GM23338 (cell line): ENCODE measurements around the gene INSL6.

ENCODE experiments used
- CREB1 ChIP-seq: fragments of 250-450 bp; sonication (Bioruptor Pico); IDR thresholded peaks from 2 replicates; pipeline ENCODE4 v1.5.0; 2020; ENCODE audit warnings: low read depth, mild to moderate bottlenecking, moderate library complexity
- EZH2 ChIP-seq: fragments of 200-600 bp; sonication (generic); IDR thresholded peaks from one replicate; pipeline ENCODE4 v1.8.0; 2017; ENCODE audit warnings: antibody characterized with exemption, mild to moderate bottlenecking, low read depth; ENCODE audit not compliant: unreplicated experiment
- EZH2phosphoT487 ChIP-seq: fragments of 200-600 bp; sonication (generic); IDR thresholded peaks from one replicate; pipeline ENCODE4 v1.8.1; 2018; ENCODE audit warnings: antibody characterized with exemption; ENCODE audit not compliant: unreplicated experiment
- JUNB ChIP-seq: IDR thresholded peaks from one replicate; pipeline ENCODE4 v1.6.1; 2016; ENCODE audit warnings: antibody characterized with exemption; ENCODE audit not compliant: unreplicated experiment
- NANOG ChIP-seq: IDR thresholded peaks from 2 replicates; pipeline ENCODE4 v1.6.1; 2016; ENCODE audit warnings: antibody characterized with exemption, borderline replicate concordance
- POLR2AphosphoS5 ChIP-seq: IDR thresholded peaks from 2 replicates; pipeline ENCODE4 v1.6.1; 2016; ENCODE audit warnings: antibody characterized with exemption, low read depth
- STAT1 ChIP-seq: IDR thresholded peaks from one replicate; pipeline ENCODE4 v1.6.1; 2016; ENCODE audit warnings: antibody characterized with exemption; ENCODE audit not compliant: unreplicated experiment
- ZNF331 ChIP-seq: fragments of 250-450 bp; sonication (Bioruptor Pico); IDR thresholded peaks from 2 replicates; pipeline ENCODE4 v1.5.0; 2020; ENCODE audit warnings: low read depth, mild to moderate bottlenecking, moderate library complexity
- TF ChIP-seq, protein P1 (sequence below), 2 experiments: fragments of 200-600 bp in 1 of 2; sonication (generic) in 1 of 2; conservative IDR thresholded peaks; 2 replicates each; pipeline versions ENCODE4 v1.5.1 to v1.6.1; 2016 to 2017; ENCODE audit warnings: antibody characterized with exemption in 2 of 2, low read depth in 2 of 2, mild to moderate bottlenecking in 2 of 2, moderate library complexity in 1 of 2
- TF ChIP-seq, protein P2 (sequence below): IDR thresholded peaks from one replicate; pipeline ENCODE4 v1.6.1; 2018; ENCODE audit warnings: antibody characterized with exemption; ENCODE audit not compliant: unreplicated experiment
- TF ChIP-seq, protein P3 (sequence below): IDR thresholded peaks from 2 replicates; pipeline ENCODE4 v1.6.1; 2016; ENCODE audit warnings: antibody characterized with exemption
- TF ChIP-seq, protein P4 (sequence below): fragments of 250-450 bp; sonication (Bioruptor Pico); IDR thresholded peaks from 2 replicates; pipeline ENCODE4 v1.5.0; 2020; ENCODE audit warnings: mild to moderate bottlenecking, moderate library complexity

DNA sequence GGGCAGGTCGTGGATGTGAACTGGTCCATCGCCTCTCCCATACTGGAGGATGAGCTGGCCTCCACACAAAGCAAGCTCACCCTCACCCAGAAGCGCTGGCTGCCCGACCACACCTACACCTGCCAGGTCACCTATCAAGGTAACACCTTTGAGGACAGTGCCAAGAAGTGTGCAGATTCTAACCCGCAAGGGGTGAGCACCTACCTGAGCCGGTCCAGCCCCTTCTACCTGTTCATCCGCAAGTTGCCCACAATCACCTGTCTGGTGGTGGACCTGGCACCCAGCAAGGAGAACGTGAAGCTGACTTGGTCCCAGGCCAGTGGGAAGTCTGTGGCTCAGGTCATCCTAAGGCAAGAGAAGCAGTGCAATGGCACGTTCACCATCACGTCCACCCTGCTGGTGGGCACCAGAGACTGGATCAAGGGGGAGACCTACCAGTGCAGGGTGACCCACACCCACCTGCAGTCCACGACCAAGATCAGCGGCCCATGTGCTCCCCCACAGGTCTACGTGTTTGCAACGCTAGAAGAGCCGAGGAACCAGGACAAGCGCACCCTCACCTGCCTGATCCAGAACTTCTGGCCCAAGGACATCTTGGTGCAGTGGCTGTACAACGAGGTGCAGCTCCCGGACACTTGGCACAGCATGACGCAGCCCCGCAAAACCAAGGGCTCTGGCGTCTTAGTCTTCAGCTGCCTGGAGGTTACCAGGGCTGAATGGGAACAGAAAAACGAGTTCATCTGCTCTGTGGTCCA, 71.3 kb downstream of the INSL6 start:
- TF ChIP-seq, protein P1, sequence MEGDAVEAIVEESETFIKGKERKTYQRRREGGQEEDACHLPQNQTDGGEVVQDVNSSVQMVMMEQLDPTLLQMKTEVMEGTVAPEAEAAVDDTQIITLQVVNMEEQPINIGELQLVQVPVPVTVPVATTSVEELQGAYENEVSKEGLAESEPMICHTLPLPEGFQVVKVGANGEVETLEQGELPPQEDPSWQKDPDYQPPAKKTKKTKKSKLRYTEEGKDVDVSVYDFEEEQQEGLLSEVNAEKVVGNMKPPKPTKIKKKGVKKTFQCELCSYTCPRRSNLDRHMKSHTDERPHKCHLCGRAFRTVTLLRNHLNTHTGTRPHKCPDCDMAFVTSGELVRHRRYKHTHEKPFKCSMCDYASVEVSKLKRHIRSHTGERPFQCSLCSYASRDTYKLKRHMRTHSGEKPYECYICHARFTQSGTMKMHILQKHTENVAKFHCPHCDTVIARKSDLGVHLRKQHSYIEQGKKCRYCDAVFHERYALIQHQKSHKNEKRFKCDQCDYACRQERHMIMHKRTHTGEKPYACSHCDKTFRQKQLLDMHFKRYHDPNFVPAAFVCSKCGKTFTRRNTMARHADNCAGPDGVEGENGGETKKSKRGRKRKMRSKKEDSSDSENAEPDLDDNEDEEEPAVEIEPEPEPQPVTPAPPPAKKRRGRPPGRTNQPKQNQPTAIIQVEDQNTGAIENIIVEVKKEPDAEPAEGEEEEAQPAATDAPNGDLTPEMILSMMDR (conservative IDR thresholded peaks at IDR 0.05; ENCODE audit: low read depth in 2 of 2) = no peak
- TF ChIP-seq EZH2 (no peak), POLR2AphosphoS5 (no peak), STAT1 (no peak), EZH2phosphoT487 (no peak), CREB1 (no peak), JUNB (no peak), ZNF331 (CRISPR knock-in tag) (no peak), NANOG (no peak)
- TF ChIP-seq, protein P2, sequence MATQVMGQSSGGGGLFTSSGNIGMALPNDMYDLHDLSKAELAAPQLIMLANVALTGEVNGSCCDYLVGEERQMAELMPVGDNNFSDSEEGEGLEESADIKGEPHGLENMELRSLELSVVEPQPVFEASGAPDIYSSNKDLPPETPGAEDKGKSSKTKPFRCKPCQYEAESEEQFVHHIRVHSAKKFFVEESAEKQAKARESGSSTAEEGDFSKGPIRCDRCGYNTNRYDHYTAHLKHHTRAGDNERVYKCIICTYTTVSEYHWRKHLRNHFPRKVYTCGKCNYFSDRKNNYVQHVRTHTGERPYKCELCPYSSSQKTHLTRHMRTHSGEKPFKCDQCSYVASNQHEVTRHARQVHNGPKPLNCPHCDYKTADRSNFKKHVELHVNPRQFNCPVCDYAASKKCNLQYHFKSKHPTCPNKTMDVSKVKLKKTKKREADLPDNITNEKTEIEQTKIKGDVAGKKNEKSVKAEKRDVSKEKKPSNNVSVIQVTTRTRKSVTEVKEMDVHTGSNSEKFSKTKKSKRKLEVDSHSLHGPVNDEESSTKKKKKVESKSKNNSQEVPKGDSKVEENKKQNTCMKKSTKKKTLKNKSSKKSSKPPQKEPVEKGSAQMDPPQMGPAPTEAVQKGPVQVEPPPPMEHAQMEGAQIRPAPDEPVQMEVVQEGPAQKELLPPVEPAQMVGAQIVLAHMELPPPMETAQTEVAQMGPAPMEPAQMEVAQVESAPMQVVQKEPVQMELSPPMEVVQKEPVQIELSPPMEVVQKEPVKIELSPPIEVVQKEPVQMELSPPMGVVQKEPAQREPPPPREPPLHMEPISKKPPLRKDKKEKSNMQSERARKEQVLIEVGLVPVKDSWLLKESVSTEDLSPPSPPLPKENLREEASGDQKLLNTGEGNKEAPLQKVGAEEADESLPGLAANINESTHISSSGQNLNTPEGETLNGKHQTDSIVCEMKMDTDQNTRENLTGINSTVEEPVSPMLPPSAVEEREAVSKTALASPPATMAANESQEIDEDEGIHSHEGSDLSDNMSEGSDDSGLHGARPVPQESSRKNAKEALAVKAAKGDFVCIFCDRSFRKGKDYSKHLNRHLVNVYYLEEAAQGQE = no peak
- TF ChIP-seq, protein P3, sequence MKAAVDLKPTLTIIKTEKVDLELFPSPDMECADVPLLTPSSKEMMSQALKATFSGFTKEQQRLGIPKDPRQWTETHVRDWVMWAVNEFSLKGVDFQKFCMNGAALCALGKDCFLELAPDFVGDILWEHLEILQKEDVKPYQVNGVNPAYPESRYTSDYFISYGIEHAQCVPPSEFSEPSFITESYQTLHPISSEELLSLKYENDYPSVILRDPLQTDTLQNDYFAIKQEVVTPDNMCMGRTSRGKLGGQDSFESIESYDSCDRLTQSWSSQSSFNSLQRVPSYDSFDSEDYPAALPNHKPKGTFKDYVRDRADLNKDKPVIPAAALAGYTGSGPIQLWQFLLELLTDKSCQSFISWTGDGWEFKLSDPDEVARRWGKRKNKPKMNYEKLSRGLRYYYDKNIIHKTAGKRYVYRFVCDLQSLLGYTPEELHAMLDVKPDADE = no peak
- TF ChIP-seq, protein P4, sequence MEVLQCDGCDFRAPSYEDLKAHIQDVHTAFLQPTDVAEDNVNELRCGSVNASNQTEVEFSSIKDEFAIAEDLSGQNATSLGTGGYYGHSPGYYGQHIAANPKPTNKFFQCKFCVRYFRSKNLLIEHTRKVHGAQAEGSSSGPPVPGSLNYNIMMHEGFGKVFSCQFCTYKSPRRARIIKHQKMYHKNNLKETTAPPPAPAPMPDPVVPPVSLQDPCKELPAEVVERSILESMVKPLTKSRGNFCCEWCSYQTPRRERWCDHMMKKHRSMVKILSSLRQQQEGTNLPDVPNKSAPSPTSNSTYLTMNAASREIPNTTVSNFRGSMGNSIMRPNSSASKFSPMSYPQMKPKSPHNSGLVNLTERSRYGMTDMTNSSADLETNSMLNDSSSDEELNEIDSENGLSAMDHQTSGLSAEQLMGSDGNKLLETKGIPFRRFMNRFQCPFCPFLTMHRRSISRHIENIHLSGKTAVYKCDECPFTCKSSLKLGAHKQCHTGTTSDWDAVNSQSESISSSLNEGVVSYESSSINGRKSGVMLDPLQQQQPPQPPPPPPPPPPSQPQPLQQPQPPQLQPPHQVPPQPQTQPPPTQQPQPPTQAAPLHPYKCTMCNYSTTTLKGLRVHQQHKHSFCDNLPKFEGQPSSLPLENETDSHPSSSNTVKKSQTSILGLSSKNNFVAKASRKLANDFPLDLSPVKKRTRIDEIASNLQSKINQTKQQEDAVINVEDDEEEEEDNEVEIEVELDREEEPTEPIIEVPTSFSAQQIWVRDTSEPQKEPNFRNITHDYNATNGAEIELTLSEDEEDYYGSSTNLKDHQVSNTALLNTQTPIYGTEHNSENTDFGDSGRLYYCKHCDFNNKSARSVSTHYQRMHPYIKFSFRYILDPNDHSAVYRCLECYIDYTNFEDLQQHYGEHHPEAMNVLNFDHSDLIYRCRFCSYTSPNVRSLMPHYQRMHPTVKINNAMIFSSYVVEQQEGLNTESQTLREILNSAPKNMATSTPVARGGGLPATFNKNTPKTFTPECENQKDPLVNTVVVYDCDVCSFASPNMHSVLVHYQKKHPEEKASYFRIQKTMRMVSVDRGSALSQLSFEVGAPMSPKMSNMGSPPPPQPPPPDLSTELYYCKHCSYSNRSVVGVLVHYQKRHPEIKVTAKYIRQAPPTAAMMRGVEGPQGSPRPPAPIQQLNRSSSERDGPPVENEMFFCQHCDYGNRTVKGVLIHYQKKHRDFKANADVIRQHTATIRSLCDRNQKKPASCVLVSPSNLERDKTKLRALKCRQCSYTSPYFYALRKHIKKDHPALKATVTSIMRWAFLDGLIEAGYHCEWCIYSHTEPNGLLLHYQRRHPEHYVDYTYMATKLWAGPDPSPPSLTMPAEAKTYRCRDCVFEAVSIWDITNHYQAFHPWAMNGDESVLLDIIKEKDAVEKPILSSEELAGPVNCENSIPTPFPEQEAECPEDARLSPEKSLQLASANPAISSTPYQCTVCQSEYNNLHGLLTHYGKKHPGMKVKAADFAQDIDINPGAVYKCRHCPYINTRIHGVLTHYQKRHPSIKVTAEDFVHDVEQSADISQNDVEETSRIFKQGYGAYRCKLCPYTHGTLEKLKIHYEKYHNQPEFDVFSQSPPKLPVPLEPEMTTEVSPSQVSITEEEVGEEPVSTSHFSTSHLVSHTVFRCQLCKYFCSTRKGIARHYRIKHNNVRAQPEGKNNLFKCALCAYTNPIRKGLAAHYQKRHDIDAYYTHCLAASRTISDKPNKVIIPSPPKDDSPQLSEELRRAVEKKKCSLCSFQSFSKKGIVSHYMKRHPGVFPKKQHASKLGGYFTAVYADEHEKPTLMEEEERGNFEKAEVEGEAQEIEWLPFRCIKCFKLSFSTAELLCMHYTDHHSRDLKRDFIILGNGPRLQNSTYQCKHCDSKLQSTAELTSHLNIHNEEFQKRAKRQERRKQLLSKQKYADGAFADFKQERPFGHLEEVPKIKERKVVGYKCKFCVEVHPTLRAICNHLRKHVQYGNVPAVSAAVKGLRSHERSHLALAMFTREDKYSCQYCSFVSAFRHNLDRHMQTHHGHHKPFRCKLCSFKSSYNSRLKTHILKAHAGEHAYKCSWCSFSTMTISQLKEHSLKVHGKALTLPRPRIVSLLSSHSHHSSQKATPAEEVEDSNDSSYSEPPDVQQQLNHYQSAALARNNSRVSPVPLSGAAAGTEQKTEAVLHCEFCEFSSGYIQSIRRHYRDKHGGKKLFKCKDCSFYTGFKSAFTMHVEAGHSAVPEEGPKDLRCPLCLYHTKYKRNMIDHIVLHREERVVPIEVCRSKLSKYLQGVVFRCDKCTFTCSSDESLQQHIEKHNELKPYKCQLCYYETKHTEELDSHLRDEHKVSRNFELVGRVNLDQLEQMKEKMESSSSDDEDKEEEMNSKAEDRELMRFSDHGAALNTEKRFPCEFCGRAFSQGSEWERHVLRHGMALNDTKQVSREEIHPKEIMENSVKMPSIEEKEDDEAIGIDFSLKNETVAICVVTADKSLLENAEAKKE (CRISPR knock-in tag) = no peak
